Neural crest cell (in vitro differentiated cells): ENCODE data around the gene ORAI3. TPM values are rescaled to one million over a fixed set of nuclear protein-coding genes. Genes with fewer than 3 reads are reported as not detected.
A peak's percentile ranks its signal among the peaks of the same experiment; 100 is the strongest.

Source experiments
- DNase-seq: peaks from one replicate; pipeline ENCODE4 v3.0.0; 2021; ENCODE audit warnings: low read depth, mixed read lengths, low spot score
- H3K27ac Mint-ChIP-seq: one replicate; pipeline ENCODE4 v1.8.0; 2021; ENCODE audit warnings: mild to moderate bottlenecking, mixed read lengths; ENCODE audit not compliant: unreplicated experiment
- H3K27me3 Mint-ChIP-seq: 2 replicates; pipeline ENCODE4 v1.8.0; 2021; ENCODE audit warnings: low read depth, mild to moderate bottlenecking, mixed read lengths
- H3K36me3 Mint-ChIP-seq: 2 replicates; pipeline ENCODE4 v1.8.0; 2021; ENCODE audit warnings: low read depth, mild to moderate bottlenecking, mixed read lengths
- H3K4me1 Mint-ChIP-seq: 2 replicates; pipeline ENCODE4 v1.8.0; 2021; ENCODE audit warnings: mixed read lengths
- H3K4me3 Mint-ChIP-seq: one replicate; pipeline ENCODE4 v1.8.0; 2021; ENCODE audit warnings: mild to moderate bottlenecking, mixed read lengths
- H3K9me3 Mint-ChIP-seq: 2 replicates; pipeline ENCODE4 v1.8.0; 2021; ENCODE audit warnings: mixed read lengths
- CTCF ChIP-seq: fragments of 200-600 bp; sonication (generic); conservative IDR thresholded peaks from 2 replicates; pipeline ENCODE4 v1.5.0; 2021; ENCODE audit warnings: antibody characterized with exemption, mild to moderate bottlenecking
- total RNA-seq: library from RNA; stranded (reverse); gene quantifications from 2 replicates; pipeline ENCODE4 v1.2.1, GENCODE V29; 2021

Gene ORAI3
- total RNA-seq, 1 donor from 2014 or later: 7.7 TPM

- Mint-ChIP-seq H3K27ac (no peak overlapping the region), H3K4me1 (peaks cover 34% of the 10 kb centered on the region), H3K4me3 (peak overlapping the region; percentile 99), H3K27me3 (no peaks in the 10 kb centered on the region), H3K9me3 (no peaks in the 10 kb centered on the region), H3K36me3 (no peaks in the 10 kb centered on the region)
- DNase-seq: no peak
- TF ChIP-seq CTCF: no peak
Observed at GRCh38 chr16:30921459-30921747, 27.5 kb upstream of the ORAI3 start.

- Mint-ChIP-seq H3K4me1 (peaks cover 33% of the 10 kb centered on the region), H3K4me3 (peak overlapping the region; percentile 99), H3K27ac (peak overlapping the region; percentile 100), H3K27me3 (no peaks in the 10 kb centered on the region), H3K36me3 (no peaks in the 10 kb centered on the region), H3K9me3 (no peaks in the 10 kb centered on the region)
- DNase-seq: peak; percentile 99
- TF ChIP-seq CTCF: peak; percentile 96
Observed at GRCh38 chr16:30921748-30922419, 27.0 kb upstream of the ORAI3 start.

GRCh38 chr16:30922420-30922959 lies 26.4 kb upstream of the ORAI3 start:
- H3K4me1 Mint-ChIP-seq: peaks cover 33% of the 10 kb centered on the region
- no peaks in the 10 kb centered on the region for H3K36me3 Mint-ChIP-seq
- peak; percentile 99 for DNase-seq
- no peaks in the 10 kb centered on the region for H3K9me3 Mint-ChIP-seq
- peak overlapping the region; percentile 99 for H3K4me3 Mint-ChIP-seq
- no peak for TF ChIP-seq CTCF
- H3K27me3 Mint-ChIP-seq: no peaks in the 10 kb centered on the region
- H3K27ac Mint-ChIP-seq: peak overlapping the region; percentile 100

GRCh38 chr16:30922960-30923535 lies 25.8 kb upstream of the ORAI3 start:
- H3K4me3 Mint-ChIP-seq: peak overlapping the region; percentile 99
- DNase-seq: peak; percentile 92
- peak overlapping the region; percentile 100 for H3K27ac Mint-ChIP-seq
- no peaks in the 10 kb centered on the region for H3K36me3 Mint-ChIP-seq
- H3K9me3 Mint-ChIP-seq: no peaks in the 10 kb centered on the region
- peaks cover 33% of the 10 kb centered on the region for H3K4me1 Mint-ChIP-seq
- no peaks in the 10 kb centered on the region for H3K27me3 Mint-ChIP-seq
- no peak for TF ChIP-seq CTCF

GRCh38 chr16:30923554-30924075 lies 25.3 kb upstream of the ORAI3 start, which contains the start of gene FBXL19:
Gene FBXL19, plus strand, starts transcription at chr16:30923572. Its CDS starts 2,183 bp downstream, at chr16:30925755.
- Mint-ChIP-seq H3K4me1 (peaks cover 33% of the 10 kb centered on the region), H3K27me3 (no peaks in the 10 kb centered on the region), H3K9me3 (no peaks in the 10 kb centered on the region), H3K27ac (peak within 1 kb of the TSS; percentile 100), H3K36me3 (no peaks in the 10 kb centered on the region), H3K4me3 (peak within 1 kb of the TSS; percentile 99)
- DNase-seq: peak; percentile 66
- no peak for TF ChIP-seq CTCF
